ENCODE data around the gene BRD1.

Gene BRD1

GRCh38 chr22:49724893-49725489 lies 102.7 kb downstream of the BRD1 start:
- DNase-seq = peak; percentile 80

DNA sequence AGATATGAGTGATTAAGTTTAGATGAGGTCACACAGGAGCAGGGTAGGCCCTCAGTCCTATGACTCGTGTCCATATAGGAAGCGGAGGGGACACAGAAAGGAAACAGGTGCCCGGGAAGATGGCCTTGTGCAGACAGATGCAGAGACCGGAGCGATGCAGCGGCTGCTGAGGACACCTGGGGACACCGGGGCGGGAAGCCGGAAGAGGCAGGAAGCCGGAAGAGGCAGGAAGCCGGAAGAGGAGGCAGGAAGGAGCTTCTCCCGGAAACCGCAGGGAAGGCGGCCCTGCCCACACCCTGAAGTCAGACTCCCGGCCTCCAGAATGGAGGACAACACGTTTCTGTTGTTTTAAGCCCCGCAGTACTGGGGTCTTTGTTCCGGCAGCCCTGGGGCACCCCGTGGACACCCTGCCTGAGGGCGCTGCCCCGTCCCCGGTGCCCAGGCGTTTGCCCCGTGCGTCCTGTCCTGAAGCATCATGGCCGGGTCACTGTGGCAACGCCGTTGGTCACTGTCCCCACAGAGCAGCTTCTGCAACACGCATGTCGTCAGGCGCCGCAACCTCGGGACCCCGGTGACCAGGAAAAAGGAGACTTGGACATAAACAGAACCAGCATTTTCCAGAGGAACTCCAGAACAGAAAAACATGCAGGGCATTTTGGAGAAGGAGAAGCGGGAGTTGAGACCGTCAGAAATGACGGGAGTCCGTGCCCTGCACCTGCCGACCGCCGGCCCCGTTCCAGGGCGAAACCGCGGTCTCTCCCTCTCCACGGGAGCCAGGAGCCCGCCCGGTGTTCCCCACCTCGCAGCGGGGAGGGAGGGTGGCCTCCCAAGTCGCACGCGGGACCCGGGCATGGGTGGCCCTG lies 103.4 kb downstream of the BRD1 start:
- DNase-seq = peak; percentile 67

- DNase-seq = no peak
Measured at GRCh38 chr22:49723478-49724029, 104.1 kb downstream of the BRD1 start.

Data from CD4-positive, alpha-beta T cell treated with Interleukin-17A for 4 hours (primary cell).